ENCODE measurements around the gene ARL6IP1.

ARL6IP1 gene

GRCh38 chr16:18801145-18801972, at the start of gene ARL6IP1:
Gene ARL6IP1, minus strand, starts transcription at chr16:18801549. Its CDS starts 83 bp downstream, at chr16:18801466.
- DNase-seq (ENCODE audit: low spot score) = peak; percentile 98

- no peak for DNase-seq (ENCODE audit: low spot score)
Observed at GRCh38 chr16:18846416-18846815, 45.1 kb upstream of the ARL6IP1 start.

- DNase-seq (ENCODE audit: low spot score) = no peak
Observed at GRCh38 chr16:18842565-18842964, 41.2 kb upstream of the ARL6IP1 start.

GRCh38 chr16:18841833-18842525, 40.6 kb upstream of the ARL6IP1 start:
- DNase-seq (ENCODE audit: low spot score) = no peak

- no peak for DNase-seq (ENCODE audit: low spot score)
Observed at GRCh38 chr16:18839555-18839954, 38.2 kb upstream of the ARL6IP1 start.

- DNase-seq (ENCODE audit: low spot score) = no peak
Observed at GRCh38 chr16:18836702-18837101, 35.4 kb upstream of the ARL6IP1 start.

DNA sequence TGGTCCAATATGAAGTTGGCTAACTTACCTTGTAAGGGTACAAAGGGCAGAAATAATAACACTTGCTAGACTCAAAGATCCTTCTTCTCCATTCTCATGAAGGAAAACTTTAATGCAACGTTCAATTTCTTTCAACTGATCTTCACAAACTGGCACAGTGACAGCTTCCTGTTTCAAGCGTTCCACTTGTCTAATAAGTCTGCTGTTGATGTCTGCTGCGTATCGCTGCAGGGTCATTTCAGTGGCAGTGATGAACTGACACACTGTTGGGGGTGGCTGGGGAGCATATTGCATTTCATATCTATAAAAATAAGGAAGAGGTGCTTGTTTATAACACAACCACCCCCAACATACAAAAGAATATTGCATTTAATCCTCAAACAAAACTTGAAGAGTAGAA, 33.5 kb upstream of the ARL6IP1 start:
- DNase-seq (ENCODE audit: low spot score) = no peak

DNA sequence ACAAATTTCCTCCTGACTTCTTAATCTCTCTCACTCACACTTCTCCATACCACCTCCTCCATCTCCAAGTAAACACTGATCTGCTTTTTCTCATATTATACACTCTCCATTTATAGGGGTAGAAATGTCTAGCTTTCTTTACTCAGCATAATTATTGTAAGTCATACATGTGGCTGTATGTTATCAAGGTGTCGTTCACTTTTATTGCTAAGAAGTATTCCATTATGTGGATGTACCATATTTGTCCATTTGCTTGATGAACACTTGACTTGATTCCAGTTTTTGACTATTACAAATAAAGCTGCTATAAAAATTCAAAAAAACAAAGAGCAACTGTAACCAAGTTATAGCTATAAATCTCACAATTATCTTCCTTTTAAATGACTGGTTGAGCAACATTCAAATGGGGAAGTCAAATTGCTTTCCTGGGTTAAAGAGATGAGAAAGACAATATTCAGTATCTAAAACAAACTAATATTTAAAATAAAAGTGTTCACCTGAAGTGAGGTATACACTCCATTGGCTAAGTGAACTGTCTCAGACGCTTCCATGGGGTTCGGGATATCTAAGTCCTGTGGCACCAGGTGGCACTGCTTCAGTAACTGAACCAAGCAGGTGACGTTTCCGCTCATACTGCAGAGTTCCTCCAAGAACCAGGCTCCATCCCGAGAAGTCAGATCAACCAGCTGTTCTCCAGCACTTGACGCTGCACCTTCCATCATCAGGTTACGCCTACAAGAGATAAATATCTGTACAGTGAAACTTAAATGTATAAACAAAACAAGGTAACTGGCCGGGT, 32.6 kb upstream of the ARL6IP1 start:
- DNase-seq (ENCODE audit: low spot score) = no peak

DNA sequence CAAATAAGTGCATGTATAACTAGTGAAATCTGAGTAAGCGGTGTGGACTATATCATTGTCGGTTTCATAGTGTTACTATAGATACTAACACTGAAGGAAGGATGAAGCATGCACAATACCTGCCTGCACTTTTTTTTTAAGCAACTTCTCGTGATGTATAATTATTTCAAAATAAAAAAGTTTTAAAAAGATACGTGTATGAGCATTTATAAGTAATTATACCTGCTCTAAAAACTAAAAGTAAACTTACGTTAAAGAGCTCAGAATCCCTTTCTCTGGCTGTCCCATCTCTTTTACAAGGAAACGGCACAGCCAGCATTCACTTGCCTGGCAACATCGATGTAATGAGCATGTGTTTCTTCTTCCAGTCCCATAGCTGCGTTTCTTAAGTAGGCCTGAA, 31.3 kb upstream of the ARL6IP1 start:
- DNase-seq (ENCODE audit: low spot score) = no peak

DNA sequence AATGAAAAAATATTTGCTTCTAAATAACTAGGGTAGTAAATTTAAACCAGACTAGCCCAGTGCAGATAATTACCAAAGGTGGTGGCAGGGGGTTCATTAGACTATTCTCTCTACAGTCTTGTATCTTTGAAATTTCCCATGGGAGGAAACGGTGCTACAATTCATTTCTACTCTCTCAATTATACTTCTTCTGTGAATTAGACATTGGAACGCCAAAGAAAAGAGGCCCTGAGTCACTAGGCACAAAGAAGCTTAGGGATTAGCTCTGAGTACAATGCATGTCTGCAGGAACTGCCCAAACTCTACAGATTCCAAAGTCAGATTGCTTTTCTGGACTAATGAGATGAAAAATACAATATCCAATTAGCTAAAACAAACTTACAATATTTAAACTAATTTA, 30.7 kb upstream of the ARL6IP1 start:
- DNase-seq (ENCODE audit: low spot score) = no peak

DNA sequence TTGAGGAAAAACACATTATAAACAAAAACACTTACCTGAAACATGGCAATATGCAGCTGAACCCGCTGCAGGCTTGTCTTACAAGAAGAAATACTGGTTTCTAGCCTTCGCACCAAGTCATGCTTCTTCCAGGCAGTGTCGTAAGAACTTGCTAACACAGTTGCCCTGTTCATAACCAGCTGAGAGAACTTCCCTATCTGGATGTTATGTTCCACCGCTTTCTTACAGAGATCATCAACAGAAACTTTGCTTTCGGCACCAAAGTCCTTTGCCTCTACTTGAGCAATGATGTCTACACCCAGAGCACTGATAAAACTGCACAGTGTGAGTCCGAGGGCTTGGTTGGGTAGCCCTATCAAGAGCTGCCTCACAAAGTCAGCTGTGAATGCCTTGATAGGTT, 27.9 kb upstream of the ARL6IP1 start:
- no peak for DNase-seq (ENCODE audit: low spot score)

DNA sequence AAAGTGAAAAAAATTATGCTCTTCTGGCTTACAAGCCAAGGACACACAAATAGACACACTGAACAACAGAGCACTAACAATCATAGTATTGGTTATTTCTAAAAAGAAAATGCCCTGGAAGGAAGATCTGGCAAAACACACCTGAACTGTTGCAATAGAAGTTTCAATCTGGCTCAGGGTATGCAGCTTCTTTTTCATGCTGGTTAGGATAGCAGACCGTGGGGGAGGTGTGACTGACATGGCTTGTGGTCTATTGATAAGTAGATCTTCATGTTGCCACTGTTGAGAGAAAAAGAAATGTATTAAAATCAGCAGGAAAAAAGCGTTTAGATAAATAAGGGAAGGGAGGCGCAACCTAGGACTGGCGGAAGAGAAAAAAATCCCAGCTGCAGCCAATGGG, 26.5 kb upstream of the ARL6IP1 start:
- no peak for DNase-seq (ENCODE audit: low spot score)

- no peak for DNase-seq (ENCODE audit: low spot score)
Observed at GRCh38 chr16:18816286-18816685, 14.9 kb upstream of the ARL6IP1 start.

DNA sequence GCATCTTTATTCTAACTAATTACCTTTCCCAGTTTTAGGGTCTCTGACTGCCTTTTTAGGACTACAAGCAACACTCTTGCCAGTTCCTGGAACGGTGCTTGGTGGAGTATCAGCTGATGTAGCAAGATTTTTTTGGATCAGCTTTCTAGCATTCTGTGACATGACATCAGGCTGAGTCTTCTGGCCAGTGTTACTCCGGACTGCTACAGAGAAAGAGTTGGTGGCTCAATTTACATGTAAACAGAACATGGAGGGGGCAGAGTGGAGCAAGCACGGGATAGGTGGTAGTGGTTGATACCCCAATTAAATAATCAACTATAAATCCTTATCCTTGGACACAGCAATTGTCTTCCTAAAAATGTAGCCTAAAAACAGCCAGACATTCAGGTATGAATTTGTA, 10.6 kb upstream of the ARL6IP1 start:
- DNase-seq (ENCODE audit: low spot score) = no peak

GRCh38 chr16:18809165-18809564, 7.8 kb upstream of the ARL6IP1 start:
- DNase-seq (ENCODE audit: low spot score) = no peak

GRCh38 chr16:18805257-18805773, 4.0 kb upstream of the ARL6IP1 start:
- DNase-seq (ENCODE audit: low spot score) = no peak

DNA sequence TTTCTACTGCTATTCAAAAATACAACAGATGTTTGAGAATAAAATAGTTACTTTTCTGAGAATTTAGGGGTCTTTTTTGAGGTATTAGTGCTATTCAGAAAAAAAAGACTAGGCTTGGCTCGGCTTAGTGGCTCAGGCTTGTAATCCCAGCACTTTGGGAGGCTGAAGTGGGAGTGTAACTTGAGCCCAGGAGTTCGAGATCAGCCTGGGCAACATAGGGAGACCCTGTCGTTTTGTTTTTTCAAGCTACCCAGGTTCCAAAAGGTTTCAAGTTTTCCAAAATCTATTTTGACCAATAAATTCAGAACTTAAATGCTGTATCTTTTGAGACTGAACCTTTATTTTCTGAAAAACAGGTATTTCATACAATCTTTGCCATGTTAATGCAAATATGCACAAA, 3.2 kb upstream of the ARL6IP1 start:
- no peak for DNase-seq (ENCODE audit: low spot score)

DNA sequence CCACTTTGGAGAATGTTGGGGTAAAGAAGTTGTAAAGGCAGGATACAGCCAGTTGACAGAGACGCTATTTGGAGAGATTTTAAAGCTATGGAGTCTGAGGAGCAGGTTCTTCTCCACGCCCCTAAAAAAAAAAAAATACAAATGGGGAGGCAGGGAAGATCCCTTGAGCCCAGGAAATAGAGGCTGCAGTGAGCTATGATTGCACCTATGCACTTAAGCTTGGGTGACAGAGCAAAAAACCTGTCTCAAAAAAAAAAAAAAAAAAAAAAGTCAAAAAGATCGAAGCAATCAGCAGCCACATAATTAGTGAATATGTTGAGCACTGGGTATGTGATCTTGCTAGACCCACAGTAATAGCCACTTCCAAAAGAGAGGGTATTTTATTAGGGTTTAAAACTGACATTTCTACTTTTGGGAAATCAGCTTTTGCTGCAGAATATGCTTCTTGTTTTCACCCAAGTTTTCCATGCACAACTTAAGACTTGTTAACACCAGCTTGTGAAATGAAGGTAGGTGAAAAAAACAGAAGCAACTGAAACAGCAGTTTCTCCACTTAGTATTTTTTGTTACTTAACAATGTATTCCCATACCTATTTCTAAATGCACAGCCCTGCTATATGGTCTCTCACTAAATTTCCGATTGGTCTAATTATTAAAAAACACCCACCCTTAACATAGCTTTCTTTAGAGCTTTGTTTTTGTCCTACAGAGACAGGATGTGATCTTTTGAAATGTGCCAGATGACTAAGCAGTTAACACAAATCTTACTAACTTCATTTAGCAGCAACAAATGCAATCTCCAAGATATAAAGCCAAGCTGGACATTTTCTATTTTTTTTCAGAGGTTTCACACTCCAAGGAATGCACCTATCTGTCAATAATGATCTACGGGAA, 2.5 kb upstream of the ARL6IP1 start:
- DNase-seq (ENCODE audit: low spot score) = no peak

DNA sequence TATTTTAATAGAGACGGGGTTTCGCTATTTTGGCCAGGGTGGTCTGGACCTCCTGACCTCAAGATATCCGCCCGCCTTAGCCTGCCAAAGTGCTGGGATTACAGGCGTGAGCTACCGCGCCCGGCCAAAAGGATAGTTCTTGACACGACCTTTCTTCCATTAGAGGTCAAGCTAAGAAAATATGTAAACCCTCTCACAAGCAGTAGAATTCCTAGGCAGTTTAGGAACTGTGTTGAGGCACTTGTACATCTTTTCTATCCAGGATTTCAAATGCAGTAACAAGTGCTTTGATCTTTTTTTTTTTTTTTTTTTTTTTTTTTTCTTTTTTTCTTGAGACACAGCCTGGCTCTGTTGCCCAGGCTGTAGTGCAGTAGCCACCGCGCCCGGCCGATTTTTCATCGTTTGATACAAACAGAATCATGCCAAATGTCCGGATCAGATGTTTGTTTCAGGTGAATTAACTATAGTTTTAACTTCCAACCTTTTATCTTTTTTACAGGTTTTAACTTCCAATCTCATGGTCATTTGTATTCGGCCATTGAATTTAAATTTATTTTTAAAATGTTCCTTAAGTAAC, 1.5 kb upstream of the ARL6IP1 start:
- no peak for DNase-seq (ENCODE audit: low spot score)

GRCh38 chr16:18800775-18801144, 589 bp downstream of the ARL6IP1 start:
- peak; percentile 26 for DNase-seq (ENCODE audit: low spot score)

- no peak for DNase-seq (ENCODE audit: low spot score)
Observed at GRCh38 chr16:18800293-18800692, 1.1 kb downstream of the ARL6IP1 start.
